SK-N-MC (cell line): Measurements from ENCODE around the gene CACNA1B.

Source experiments
- DNase-seq: peaks from one replicate; pipeline ENCODE4 v3.0.0-alpha.2; 2011; ENCODE audit warnings: low read depth, low spot score
- H3K27ac ChIP-seq: fragments of 200-600 bp; sonication (generic); 2 replicates; pipeline ENCODE4 v1.5.1; 2016; ENCODE audit warnings: mixed run types
- H3K36me3 ChIP-seq: fragments of 200-600 bp; sonication (generic); 2 replicates; pipeline ENCODE4 v1.6.1; 2017; ENCODE audit warnings: antibody characterized with exemption, low read length, mixed read lengths; ENCODE audit not compliant: insufficient read depth
- H3K4me3 ChIP-seq: fragments of 200-600 bp; sonication (generic); 2 replicates; pipeline ENCODE4 v1.5.1; 2016
- H3K9ac ChIP-seq: fragments of 200-600 bp; sonication (generic); 2 replicates; pipeline ENCODE4 v1.8.0; 2017; ENCODE audit warnings: mixed run types, mixed read lengths; ENCODE audit not compliant: insufficient read length
- H3K9me3 ChIP-seq: fragments of 200-600 bp; sonication (generic); 2 replicates; pipeline ENCODE4 v1.6.1; 2017; ENCODE audit warnings: low read depth, mild to moderate bottlenecking, antibody characterized with exemption, low read length, moderate library complexity, mixed read lengths
- EZH2 ChIP-seq: fragments of 200-600 bp; sonication (generic); IDR thresholded peaks from one replicate; pipeline ENCODE4 v1.6.1; 2017; ENCODE audit warnings: antibody characterized with exemption
- FOXP2 ChIP-seq: optimal IDR thresholded peaks from 2 replicates; pipeline ENCODE3; 2011; ENCODE audit warnings: mild to moderate bottlenecking, moderate library complexity; ENCODE audit not compliant: insufficient read depth; ENCODE audit errors: extremely low read length, control extremely low read depth
- POLR2AphosphoS5 ChIP-seq: IDR thresholded peaks from 2 replicates; pipeline ENCODE4 v1.6.1; 2012; ENCODE audit warnings: mild to moderate bottlenecking, low read depth, low read length, borderline replicate concordance

The CACNA1B gene

DNA sequence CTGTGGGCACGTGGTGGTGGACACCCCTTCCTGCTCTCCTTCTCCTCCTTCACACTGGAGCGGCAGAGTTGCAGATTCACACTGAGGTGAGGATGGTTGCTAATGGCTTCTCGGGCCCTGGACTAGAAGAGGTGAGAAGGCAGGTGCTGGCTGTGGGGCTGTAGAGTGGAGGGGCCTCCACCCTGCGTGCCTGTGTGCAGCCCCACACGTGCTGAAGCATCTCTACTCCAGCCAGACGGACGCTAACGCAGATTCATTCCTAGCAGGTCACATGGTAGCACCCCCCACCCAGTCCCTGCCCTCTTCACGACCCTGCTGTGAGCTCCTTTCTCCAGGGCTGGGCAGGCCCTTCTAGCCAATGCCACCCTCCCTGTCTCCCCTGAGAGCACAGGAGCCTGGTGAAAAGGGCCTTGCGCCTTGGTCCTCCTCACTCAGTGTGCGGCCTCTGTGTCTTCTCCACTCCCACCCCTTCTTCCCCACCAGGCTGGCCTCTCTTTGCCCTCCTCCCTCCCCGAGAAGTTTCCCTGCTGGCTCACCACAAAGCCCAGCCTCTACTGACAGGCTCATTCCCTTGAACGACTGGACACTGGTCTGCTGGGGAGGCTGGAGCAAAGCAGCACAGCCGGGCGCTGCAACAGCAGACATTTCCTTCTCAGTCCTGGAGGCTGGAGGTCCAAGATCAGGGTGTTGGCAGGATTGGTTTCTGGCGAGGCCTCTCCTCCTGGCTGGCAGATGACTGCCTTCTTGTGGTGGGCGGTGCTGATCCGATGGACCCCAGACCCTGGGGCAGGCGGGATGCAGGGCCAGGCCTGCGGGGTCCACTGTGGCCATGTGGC lies 14.2 kb downstream of the CACNA1B start:
- H3K9me3 ChIP-seq = no peaks in the 10 kb centered on the region
- no peak overlapping the region for H3K4me3 ChIP-seq
- no peak for TF ChIP-seq FOXP2
- TF ChIP-seq POLR2AphosphoS5 = no peak
- TF ChIP-seq EZH2 = no peak
- no peak overlapping the region for H3K27ac ChIP-seq
- DNase-seq = no peak
- H3K9ac ChIP-seq = no peak overlapping the region
- no peaks in the 10 kb centered on the region for H3K36me3 ChIP-seq

DNA sequence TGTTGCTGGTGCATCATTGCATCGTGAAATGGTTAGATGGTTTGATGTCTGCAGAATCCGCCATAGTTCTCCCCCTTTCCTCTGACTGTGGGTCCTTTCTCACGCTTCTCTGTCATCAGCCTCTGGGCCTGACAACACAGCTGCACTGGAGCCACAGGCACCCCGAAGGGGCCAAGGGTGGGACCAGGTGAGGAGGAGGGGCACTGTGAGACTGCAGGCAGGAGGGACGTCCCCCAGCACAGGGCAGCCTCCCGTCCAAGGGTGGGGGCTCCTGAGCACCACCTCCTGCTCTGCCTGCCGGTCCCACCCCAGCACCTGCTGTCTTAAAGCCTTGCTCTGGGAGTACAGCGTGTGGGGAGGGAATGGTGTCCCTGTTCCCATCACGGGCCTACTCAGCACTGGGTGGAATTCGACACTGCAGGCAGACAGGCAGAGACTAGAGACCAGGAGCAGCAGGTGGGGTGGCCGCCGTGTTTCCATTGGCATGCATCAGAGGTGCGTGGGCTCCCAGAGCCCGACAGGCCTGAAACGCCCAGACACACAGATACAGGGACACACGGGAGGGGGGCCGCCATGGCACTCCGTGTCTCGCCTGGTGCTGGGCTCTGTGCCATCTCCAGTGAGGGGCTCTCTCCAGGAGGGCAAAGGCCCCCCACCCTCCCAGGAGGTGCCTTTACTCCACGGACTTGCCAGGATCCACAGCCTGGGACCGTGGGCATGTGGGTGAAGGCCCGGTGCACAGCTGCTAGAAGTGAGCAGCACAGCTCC lies 15.0 kb downstream of the CACNA1B start:
- TF ChIP-seq FOXP2 = no peak
- TF ChIP-seq POLR2AphosphoS5 = no peak
- no peak for TF ChIP-seq EZH2
- Histone ChIP-seq H3K9ac (no peak overlapping the region), H3K27ac (no peak overlapping the region), H3K36me3 (no peaks in the 10 kb centered on the region), H3K4me3 (no peak overlapping the region), H3K9me3 (no peaks in the 10 kb centered on the region)
- DNase-seq = no peak

GRCh38 chr9:137893670-137894069 lies 16.1 kb downstream of the CACNA1B start:
- no peak for TF ChIP-seq FOXP2
- no peak for TF ChIP-seq POLR2AphosphoS5
- no peak for TF ChIP-seq EZH2
- Histone ChIP-seq H3K36me3 (no peaks in the 10 kb centered on the region), H3K9me3 (no peaks in the 10 kb centered on the region), H3K9ac (no peak overlapping the region), H3K4me3 (no peak overlapping the region), H3K27ac (no peak overlapping the region)
- DNase-seq = no peak

DNA sequence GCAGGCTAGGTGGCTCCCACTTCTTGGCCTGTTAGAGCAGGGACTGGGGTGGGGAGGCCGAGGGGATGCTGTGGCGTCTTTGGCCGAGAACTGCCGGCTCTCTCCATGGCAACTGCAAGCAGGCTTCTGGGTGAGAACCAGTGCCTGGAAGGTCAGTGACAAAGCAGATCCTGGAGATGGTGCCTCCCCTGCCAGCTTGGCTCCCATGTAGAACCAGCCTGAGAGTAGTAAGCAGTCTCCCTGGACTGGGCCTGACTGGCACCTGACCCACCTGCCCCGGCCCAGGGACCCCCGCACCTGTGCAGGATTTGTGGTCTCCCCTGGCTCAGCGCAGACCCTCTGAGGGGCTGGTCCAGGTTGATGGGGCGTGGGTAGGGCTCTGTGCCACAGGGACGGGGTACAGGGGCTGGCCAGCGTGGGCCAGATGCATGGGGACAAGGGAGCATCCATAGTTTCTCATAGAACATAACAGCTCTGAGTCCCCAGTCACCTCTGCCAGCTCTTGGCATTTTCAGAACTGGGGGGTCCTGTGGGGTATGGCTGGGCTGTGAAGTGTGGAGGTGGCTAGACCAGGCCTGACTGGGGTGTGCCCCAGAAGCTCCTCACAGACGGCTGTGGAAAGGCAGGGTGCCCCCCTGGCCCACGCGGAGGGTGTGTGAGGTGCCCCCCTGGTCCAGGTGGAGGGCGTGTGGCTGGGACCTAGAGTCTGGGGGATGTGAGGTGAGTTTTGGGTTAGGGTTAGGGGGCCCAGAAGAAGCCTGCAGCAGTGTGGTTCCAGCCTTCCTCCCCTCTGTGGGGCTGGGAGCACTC lies 22.2 kb downstream of the CACNA1B start:
- DNase-seq = no peak
- no peaks in the 10 kb centered on the region for H3K9me3 ChIP-seq
- no peak overlapping the region for H3K4me3 ChIP-seq
- H3K9ac ChIP-seq = no peak overlapping the region
- no peak for TF ChIP-seq FOXP2
- no peak for TF ChIP-seq POLR2AphosphoS5
- TF ChIP-seq EZH2 = no peak
- no peak overlapping the region for H3K27ac ChIP-seq
- H3K36me3 ChIP-seq = no peaks in the 10 kb centered on the region

GRCh38 chr9:137900584-137901310 lies 23.2 kb downstream of the CACNA1B start:
- Histone ChIP-seq H3K9me3 (no peaks in the 10 kb centered on the region), H3K9ac (no peak overlapping the region), H3K4me3 (no peak overlapping the region), H3K27ac (no peak overlapping the region), H3K36me3 (no peaks in the 10 kb centered on the region)
- DNase-seq = no peak
- TF ChIP-seq POLR2AphosphoS5 = no peak
- no peak for TF ChIP-seq FOXP2
- no peak for TF ChIP-seq EZH2

DNA sequence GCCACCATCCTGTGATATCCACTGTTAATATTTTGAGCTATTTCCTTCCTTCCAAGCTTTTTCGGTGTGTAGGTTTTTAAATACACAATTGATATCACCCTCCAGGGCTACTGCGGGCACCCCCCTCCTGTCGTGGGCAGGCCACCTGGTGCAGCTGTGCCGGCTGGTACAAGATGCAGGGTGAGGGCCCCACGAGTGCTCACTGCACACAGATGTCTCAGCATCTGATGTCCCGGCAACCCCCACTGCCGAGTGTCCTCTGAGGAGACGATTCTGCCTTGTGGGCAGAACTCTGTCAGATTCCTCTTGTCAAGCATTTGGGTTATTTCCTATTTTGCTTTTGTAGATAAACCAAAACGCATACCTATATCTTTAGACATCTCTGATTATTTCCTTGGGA lies 25.1 kb downstream of the CACNA1B start:
- Histone ChIP-seq H3K4me3 (no peak overlapping the region), H3K9me3 (no peaks in the 10 kb centered on the region), H3K27ac (no peak overlapping the region), H3K9ac (no peak overlapping the region), H3K36me3 (no peaks in the 10 kb centered on the region)
- DNase-seq = no peak
- TF ChIP-seq EZH2 (no peak), FOXP2 (no peak), POLR2AphosphoS5 (no peak)

DNA sequence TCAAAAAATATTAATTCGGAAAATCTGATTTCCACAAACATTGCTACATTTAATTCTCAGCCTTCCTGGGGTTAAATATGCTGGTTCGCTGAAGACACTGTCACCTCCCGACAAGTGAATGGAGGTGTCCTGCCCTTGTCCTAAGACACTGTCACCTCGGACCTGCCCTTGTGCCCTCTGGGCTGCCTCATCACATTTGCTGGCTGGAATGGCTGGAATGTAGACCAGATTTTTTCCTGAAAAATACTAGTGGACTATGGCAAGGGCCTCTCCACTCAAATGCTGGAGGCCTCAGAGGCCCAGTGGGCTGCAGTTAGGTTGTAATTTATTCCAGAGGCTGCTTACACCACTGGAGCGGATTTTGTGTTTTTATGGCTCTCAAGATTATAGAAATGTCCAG lies 28.2 kb downstream of the CACNA1B start:
- Histone ChIP-seq H3K9ac (no peak overlapping the region), H3K9me3 (no peaks in the 10 kb centered on the region), H3K4me3 (no peak overlapping the region), H3K27ac (no peak overlapping the region), H3K36me3 (no peaks in the 10 kb centered on the region)
- no peak for DNase-seq
- no peak for TF ChIP-seq EZH2
- no peak for TF ChIP-seq POLR2AphosphoS5
- TF ChIP-seq FOXP2 = no peak

DNA sequence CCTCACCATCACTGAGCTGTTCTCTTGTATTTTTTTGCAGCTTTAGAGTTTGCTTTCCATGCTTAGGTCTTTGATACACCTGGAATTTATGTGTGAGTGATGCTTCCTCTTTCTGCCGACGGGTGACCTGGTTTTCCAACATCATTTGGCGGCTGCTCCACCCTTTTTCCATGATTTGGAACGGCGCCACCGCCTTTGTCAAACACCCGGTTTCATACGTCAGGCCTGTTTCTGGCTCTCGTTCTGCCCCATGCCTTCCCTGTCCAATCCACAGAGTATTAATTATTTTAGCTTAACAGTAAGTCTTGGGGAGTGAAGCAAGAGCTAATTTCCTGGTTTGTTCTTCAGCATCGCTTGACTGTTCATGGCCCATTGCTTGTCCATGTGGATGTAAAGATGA lies 30.2 kb downstream of the CACNA1B start:
- no peak overlapping the region for H3K9ac ChIP-seq
- TF ChIP-seq FOXP2 = no peak
- no peak for TF ChIP-seq EZH2
- no peak for TF ChIP-seq POLR2AphosphoS5
- H3K27ac ChIP-seq = no peak overlapping the region
- no peaks in the 10 kb centered on the region for H3K36me3 ChIP-seq
- DNase-seq = no peak
- no peaks in the 10 kb centered on the region for H3K9me3 ChIP-seq
- H3K4me3 ChIP-seq = no peak overlapping the region
